GM18873 (cell line): ENCODE data around the gene VPS18.

ENCODE experiments used
- ATAC-seq: cut with Tn5 transposase; IDR thresholded peaks from one replicate; pipeline ENCODE4 v1.9.1; 2021; ENCODE audit warnings: mild to moderate bottlenecking, moderate library complexity, moderate number of reproducible peaks; ENCODE audit not compliant: unreplicated experiment, low FRiP score

Gene VPS18

DNA sequence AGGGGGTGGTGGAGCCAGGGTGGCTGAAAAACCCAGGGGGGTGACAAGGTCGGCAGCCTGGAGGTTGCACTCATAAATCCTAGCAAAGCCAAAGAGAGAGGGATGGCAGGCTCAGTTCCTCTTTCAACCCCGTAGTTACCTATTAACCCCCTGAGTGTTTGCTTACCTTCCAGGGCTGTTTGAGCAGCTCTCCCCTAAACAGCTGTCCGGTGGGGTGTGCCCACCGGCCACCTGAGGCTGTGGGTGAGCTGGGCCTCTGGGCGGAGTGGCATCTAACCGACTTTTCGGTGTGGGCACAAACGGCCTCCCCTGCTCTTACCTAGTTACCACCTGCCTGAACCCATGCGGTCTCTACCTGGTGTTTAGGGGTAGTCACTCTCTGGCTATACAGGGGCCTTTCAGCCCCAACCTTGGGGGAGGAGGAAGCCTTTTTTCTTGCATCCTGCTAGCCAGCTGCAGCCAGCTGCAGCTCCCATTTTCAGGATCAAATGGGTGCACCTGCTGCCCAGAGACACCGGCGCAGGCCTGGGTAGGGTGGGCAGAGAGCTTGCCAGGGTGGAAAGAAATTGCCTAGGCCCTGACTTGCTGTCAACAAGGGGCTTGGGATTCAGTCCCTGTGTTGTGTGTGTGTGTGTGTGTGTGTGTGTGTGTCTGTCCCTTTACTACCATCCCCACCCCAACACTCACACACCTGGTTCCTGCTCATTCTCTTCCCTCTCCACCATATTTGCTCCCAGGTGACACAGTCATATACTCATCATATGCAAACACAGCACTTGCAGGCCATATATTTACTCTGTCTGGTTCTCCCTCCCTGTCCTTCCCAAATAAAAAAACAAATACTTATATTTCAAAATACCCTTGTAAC lies 38.6 kb downstream of the VPS18 start:
- ATAC-seq: no peak

DNA sequence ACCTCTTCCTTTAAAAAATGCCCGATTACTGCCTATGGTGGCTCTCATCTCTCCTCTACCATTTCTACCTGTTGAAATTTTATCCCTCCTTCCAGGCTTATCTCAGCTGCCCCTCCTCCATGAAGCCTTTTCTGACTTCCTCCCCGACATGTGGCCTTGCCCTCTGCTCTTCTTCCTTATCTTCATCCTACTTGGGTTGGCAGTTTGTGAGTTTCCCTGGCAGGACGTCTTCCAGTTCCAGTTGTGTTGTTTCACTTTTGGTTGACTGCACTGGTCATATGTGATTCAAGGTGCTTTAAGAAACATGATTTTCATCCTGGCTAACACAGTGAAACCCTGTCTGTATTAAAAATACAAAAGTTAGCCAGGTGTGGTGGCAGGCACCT lies 39.3 kb downstream of the VPS18 start:
- ATAC-seq: no peak

DNA sequence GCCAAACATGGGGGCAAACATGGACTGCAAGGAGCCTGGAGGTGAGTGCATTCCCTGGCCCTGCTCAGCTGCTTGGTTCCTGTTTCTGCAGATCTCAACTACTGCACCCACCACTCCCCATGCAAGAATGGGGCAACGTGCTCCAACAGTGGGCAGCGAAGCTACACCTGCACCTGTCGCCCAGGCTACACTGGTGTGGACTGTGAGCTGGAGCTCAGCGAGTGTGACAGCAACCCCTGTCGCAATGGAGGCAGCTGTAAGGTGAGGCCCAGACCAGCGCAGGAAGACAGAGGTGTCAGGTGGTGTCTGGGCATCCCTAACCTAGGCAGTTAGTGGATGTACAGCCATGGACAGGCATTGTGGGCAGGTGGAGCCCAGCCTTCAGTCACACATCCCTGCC lies 40.2 kb downstream of the VPS18 start:
- no peak for ATAC-seq

DNA sequence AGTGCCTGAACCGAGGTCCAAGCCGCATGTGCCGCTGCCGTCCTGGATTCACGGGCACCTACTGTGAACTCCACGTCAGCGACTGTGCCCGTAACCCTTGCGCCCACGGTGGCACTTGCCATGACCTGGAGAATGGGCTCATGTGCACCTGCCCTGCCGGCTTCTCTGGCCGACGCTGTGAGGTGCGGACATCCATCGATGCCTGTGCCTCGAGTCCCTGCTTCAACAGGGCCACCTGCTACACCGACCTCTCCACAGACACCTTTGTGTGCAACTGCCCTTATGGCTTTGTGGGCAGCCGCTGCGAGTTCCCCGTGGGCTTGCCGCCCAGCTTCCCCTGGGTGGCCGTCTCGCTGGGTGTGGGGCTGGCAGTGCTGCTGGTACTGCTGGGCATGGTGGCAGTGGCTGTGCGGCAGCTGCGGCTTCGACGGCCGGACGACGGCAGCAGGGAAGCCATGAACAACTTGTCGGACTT lies 42.0 kb downstream of the VPS18 start:
- no peak for ATAC-seq

DNA sequence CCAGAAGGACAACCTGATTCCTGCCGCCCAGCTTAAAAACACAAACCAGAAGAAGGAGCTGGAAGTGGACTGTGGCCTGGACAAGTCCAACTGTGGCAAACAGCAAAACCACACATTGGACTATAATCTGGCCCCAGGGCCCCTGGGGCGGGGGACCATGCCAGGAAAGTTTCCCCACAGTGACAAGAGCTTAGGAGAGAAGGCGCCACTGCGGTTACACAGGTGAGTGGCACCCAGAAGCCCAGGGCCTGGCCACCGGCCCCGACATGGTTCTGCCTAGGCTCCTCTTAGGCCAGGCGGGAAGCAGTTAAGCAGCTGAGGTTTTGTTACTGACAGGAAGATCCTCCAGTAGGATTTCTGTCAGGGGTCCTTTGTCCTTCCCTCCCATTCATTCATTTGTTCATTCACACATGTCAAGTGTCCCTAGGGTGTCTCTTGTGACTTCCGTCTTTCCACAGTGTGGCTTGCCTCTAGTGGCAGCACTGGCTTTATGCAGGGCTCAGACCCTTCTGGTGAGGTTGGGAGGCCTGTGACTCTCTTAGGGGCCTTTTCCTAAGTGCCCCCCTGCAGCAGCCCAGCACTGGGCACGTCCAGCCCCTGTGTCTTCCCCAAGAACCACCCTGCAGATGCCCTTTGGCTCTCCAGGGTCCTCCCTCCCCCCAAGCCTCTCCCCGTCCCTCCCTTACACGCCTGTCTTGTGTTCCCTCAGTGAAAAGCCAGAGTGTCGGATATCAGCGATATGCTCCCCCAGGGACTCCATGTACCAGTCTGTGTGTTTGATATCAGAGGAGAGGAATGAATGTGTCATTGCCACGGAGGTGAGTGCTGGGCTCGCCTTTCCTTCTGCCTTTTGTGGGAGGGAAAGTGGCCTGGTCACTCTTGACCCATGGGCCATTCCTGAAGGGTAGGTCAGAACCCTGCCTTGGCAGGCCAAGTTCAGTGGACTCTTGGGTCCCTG lies 42.7 kb downstream of the VPS18 start:
- no peak for ATAC-seq

DNA sequence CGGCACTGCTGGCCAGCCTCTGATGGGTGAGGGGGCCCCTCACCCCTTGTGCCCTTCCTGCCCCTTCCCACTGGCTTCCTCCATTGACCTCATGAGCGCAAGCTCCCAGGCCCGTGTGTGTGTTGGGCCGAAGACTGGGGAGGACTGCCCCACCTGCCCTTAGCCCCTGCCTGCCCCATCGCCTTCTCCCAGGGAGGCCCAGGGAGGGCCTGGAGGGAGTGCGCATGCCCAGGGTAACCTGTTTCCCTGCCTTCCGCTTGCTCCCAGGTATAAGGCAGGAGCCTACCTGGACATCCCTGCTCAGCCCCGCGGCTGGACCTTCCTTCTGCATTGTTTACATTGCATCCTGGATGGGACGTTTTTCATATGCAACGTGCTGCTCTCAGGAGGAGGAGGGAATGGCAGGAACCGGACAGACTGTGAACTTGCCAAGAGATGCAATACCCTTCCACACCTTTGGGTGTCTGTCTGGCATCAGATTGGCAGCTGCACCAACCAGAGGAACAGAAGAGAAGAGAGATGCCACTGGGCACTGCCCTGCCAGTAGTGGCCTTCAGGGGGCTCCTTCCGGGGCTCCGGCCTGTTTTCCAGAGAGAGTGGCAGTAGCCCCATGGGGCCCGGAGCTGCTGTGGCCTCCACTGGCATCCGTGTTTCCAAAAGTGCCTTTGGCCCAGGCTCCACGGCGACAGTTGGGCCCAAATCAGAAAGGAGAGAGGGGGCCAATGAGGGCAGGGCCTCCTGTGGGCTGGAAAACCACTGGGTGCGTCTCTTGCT lies 43.7 kb downstream of the VPS18 start:
- ATAC-seq: no peak

DNA sequence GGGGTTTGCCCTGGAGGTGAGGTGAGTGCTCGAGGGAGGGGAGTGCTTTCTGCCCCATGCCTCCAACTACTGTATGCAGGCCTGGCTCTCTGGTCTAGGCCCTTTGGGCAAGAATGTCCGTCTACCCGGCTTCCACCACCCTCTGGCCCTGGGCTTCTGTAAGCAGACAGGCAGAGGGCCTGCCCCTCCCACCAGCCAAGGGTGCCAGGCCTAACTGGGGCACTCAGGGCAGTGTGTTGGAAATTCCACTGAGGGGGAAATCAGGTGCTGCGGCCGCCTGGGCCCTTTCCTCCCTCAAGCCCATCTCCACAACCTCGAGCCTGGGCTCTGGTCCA lies 44.3 kb downstream of the VPS18 start:
- no peak for ATAC-seq

DNA sequence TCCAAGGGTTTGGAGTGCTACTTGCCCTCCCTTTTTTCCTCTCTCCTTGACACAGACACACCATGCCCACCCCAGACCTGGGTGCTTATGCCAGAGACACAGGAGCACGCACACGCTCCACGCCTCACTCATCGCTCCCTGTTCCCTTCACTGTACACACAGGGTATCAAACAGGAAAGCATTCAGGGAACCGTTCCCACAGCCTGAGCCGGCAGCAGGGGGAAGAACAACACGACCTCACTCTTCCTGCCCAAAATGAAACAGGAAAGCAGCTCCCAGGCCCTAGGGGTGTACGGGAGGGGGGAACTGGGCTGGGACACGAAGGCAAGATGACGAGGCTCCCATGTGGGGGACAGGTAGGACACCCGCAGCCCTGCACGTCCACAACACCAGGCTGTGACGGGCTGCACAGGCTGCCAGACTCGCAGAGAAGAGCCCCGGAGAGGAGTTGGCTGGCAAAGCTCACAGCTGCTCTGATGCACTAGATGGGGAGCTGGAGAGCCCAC lies 46.1 kb downstream of the VPS18 start:
- ATAC-seq: no peak

DNA sequence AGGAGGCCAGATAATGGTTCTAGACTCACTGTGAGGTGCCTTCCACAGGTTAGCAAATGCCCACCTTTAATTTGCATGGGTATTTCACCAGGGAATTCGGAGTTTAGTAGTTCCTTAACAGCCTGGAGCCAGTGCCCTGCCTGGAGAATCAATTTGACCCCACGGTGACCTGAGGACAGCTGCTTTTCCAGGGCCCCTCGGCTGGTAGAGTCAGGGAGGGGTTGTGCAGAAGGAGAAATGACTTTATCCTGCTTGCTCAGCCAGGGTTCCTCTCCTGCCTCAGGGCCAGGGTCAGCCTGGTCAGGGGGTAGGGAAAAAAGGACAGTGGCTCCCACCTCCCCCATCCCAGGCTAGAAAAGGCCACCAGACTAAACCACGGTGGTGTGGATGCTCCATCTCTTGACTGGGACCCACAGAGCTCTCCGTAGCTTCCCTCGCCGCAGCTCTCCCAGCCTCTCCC lies 46.8 kb downstream of the VPS18 start:
- ATAC-seq: no peak

DNA sequence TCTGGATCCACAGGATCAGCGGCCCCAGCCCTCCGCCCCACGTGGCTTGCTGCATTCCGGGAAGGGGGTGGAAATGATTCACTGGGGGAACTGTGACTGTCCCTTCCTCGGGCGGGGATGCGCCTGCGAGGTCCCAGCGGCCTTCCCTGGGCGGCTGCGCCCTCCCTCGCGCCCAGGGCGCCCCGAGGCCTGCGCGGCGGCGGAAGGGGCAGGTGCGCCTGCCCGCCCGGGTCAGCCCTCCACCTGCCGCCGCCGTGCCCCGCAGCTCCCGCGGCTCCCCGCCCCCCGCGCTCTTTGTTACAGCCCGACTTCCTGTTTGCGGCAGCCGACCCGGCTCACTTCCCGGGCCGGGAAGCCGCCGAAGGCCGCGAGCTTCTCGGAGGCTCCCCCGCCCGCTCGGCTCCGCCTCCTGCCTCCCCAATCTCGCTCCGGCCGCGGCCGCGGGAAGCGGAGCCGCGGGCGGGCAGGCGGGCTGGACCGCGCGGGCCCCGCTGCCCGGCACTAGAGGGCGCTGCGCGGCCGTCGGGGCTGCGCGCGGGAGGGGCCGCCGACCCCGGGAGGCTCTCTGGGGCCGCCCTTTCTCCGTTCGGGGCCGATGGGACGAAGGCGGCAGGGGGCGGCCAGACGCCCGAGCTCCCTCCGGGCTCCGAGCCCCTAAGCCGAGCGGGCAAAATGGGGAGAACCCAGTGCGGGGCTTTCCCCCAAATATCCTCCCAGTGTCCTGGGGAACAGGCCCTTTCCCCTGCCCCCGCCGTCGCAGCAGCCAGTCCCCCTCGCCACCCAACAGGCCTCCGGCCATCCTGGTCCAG lies 47.5 kb downstream of the VPS18 start:
- ATAC-seq: no peak

DNA sequence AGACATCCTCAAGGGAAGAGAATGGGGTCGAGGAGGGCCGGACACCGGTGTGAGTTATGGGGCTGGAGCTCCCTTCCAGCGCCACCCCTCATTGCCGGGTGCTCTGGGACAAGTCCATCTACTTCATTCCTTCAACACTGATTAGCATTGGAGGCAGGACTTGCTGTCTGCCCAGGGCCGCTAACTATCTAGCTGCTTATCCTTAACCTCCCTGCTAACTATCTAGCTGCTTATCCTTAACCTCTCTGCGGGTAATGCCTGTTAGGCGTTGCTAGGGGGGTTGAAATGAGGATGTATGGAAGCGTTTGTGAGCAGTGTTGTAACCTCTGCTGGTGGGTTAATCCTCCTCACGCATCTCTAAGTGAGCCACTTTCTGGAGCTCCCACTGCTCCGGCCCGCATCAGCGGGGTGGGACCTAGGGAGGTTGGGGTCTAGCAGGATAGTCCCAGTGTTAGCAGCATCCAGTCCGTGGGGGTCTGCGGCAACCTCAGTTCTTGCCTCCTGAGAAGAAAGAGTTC lies 48.1 kb downstream of the VPS18 start:
- no peak for ATAC-seq

DNA sequence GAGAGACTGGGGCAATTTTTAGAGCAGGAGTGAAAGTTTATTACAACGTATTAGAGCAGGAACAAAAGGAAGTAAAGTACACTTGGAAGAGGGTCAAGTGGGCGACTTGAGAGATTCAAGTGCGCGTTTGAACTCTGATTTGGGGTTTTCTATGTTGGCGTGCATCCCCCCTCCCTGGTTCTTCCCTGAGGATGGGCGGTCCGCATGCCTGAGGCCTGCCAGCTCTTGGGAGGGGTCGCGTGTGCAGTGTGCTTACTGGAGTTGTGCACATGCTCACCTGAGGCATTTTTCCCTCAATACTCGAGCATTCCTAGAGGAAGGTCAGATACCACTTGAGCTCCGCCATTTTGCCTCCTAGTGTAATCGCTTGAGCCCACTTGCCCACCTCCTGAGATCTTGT lies 48.6 kb downstream of the VPS18 start:
- ATAC-seq: no peak

DNA sequence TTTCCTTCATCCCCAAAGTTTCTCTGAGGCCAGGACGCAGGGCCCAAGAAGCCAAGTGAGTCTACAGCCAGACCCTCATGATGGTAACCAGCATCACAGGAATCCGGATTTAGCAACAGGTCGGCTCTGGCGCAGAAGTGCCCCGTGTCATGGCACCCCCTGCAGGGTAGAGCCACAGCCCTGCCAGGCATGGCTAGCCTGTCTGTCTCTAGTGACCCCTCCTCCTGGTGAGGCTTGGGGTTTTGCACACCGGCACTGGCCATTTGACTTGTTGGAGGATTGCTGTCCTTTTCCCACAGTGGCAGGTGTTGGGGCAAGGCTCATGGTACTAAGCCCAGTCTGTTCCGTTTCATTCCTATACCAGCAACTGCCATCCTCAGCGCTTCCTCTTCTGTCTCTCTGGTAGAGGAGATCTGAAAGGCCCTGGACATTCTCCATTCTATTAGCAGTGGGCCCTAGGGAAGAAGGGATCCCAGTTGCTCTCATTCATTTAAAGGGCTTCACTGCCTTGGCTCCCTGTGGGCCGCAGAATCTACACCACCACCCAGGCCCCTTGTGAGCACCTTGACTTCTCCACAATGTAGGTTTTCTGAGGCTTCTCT lies 49.6 kb downstream of the VPS18 start:
- ATAC-seq: no peak

DNA sequence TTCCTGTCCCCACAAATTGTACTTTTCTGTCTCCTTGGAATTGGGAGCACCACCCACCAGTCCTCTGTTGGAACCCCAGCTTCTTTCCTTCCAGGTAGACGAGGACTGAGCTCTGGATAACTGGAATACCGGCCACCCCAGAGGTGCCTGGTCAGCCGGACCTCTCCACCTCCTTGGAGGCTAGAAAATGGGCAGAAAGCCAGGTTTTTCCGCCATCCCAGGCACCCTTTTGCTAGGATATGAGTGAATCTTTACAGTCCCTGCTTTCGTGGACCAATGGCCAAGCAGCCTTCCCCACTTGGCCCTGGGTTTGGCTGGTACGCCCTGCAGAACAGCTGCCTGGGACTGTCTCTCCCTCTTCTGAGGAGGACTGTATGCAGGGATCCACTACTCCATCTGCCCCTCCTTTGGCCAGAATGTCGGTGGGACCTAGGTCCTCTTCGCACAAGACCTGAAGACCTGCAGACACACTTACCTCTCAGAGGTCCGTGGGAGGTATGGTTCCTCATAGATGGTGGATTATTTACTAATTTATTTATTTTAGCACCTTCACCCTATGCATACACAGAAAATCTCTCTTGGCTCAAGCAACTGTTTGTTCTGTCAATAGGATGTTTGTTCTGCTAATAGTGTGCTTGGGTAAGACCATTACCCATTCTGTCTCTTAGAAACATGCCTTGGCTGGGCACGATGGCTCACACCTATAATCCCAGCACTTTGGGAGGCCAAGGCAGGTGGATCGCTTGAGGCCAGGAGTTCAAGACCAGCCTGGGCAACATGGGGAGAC lies 50.5 kb downstream of the VPS18 start:
- no peak for ATAC-seq

DNA sequence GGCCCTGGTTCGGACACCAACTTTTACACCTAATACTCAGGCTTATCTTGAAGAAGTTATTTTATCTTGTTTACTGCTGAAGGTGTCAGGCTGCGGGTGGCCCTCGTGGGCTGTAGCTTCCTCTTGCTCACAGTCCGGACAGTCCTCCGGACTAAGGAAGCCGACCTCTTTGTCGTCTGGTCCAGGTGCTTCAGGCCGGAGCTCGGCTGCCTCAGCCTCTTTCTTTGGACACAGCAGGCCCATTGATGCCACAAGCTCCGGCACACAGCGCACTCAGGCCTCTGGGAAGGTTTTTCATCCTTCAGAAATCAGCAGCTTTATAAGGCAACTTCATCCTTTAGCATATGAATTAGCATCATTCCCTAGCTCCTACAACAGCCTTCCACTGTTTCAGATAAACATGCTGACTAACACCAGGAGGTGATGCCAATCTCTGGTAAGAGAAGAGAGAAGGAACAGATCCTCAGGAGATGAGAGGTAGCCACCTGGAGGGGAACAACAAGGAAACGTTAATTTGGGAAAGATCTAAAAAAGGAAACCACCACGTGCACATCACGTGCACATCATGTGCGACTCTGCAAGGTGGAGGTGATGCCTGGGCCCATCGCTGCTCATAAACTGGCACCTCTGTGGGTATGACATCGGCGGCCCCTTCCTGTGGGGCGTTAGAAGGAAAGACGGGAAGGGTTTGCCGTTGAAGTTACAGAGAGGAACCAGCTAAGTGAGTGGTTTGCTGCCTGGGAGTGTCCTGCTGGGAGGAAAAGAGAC lies 54.6 kb downstream of the VPS18 start:
- no peak for ATAC-seq

DNA sequence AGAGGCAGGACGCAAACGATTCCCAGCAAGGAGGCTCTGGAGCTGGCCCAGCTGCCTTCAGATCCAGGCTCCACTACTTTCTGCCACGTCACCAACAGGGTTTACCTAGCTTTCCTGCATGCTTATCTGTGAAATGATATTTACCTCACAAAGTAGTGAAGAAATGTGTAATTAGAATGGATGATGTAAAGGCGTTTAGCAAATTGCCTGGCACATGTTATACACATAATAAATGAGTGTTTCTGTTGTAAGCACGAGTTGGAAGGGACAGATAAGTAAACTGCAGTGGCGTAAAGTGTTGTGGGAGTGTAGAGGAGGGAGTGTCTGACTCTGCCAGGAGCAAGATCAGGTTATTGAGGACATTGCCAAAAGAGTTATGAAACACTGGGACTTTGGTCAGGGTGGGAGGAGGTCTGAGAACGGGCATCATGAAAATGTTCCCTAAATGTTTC lies 55.5 kb downstream of the VPS18 start:
- ATAC-seq: no peak

DNA sequence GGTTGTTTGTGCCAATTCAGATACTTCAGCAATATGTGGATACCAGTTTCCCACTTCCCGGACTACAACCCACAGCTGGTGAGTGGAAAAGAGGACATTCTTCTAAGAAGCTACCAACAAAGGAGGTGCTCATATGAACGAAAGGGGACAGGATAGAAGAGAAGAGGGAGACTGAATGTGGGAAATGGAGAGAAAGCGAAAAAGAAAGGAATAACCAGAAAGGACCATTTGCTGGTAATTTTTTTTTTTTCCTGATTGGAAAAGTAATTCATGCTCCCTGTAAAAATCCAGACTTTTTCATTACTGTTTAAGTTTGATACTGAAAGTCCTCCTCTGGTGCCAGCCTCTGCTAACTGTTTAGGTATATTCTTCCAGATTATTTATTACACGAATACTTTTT lies 57.5 kb downstream of the VPS18 start:
- no peak for ATAC-seq
